Testis (tissue), 2 donors: ENCODE data around the gene SKI.

Experiments
- POLR2A ChIP-seq: fragments of 450-650 bp; IDR thresholded peaks from one replicate; pipeline ENCODE4 v1.6.1; 2017; ENCODE audit warnings: antibody characterized with exemption, mild to moderate bottlenecking, moderate library complexity
- TF ChIP-seq, protein P1 (sequence below), 3 experiments: fragments of 450-650 bp in 2 of 3; fragments of 200-600 bp in 1 of 3; sonication (generic) in 1 of 3; IDR thresholded peaks; one replicate each; pipeline ENCODE4 v1.5.1; 2016 to 2019; ENCODE audit warnings: antibody characterized with exemption in 3 of 3, mild to moderate bottlenecking in 2 of 3, moderate library complexity in 1 of 3

DNA sequence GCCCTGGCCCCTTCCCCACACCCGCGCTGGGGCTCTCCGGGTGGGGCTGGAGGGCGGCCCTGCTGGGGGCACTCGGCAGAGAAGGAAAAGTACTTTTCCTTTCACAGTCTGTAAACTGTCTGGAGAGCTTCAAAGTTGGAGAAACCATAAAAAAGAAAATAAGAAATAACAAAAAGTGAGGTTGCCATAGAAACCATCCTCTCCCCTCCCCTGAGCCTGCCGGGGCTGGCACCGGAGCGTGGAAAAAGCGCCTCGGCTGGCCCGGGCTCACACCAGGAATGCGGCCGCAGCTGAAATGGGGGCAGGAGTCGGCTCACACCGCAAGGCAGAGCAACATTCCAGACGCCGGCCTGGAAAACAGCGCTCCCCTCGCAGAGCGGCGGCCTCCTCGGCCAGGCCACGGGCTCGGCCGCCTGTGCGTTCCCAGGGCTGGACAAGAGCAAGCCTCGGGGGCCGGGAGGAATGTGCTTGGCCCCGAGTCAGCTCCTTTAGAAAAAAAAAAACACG, 94.0 kb downstream of the SKI start:
- TF ChIP-seq, protein P1, sequence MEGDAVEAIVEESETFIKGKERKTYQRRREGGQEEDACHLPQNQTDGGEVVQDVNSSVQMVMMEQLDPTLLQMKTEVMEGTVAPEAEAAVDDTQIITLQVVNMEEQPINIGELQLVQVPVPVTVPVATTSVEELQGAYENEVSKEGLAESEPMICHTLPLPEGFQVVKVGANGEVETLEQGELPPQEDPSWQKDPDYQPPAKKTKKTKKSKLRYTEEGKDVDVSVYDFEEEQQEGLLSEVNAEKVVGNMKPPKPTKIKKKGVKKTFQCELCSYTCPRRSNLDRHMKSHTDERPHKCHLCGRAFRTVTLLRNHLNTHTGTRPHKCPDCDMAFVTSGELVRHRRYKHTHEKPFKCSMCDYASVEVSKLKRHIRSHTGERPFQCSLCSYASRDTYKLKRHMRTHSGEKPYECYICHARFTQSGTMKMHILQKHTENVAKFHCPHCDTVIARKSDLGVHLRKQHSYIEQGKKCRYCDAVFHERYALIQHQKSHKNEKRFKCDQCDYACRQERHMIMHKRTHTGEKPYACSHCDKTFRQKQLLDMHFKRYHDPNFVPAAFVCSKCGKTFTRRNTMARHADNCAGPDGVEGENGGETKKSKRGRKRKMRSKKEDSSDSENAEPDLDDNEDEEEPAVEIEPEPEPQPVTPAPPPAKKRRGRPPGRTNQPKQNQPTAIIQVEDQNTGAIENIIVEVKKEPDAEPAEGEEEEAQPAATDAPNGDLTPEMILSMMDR (IDR thresholded peaks at IDR 0.05), result no peak
- TF ChIP-seq POLR2A, result no peak
